ENCODE results near the gene CRYBG2.

GRCh38 chr1:26378879-26379251, 24.9 kb upstream of the CRYBG2 start:
- TF ChIP-seq CTCF (IDR thresholded peaks at IDR 0.05; ENCODE audit: low read depth, low read length) (no peak), POLR2A (IDR thresholded peaks at IDR 0.05; ENCODE audit: extremely low read depth, insufficient read length) (no peak), MAX (IDR thresholded peaks at IDR 0.05; ENCODE audit: low read depth, low read length) (no peak), MYC (IDR thresholded peaks at IDR 0.05; ENCODE audit: low read depth, low read length) (no peak)
